Upper lobe of left lung (tissue), 6 donors: Measurements from ENCODE around the gene ACTR2. TPM values are rescaled to one million over a fixed set of nuclear protein-coding genes. Genes with fewer than 3 reads are reported as not detected.

Experiments used
- ATAC-seq, 2 donors: fragments of 200-7000 bp; cut with Tn5 transposase; one replicate each; pipeline ENCODE4 v1.9.1; 2022; ENCODE audit warnings: mild to moderate bottlenecking in 2 of 2, moderate library complexity in 2 of 2; ENCODE audit not compliant: low FRiP score in 2 of 2
- DNase-seq, 2 donors: peaks; one replicate each; pipeline ENCODE4 v3.0.0-alpha.2; 2019 to 2020
- H3K27ac ChIP-seq, 4 donors: fragments of 200-600 bp; sonication (generic); one replicate each; pipeline ENCODE4 v1.5.1; 2016 to 2019
- H3K27me3 ChIP-seq, 4 donors: fragments of 200-600 bp; sonication (generic); one replicate each; pipeline ENCODE4 v1.5.1; 2017 to 2019
- H3K36me3 ChIP-seq, 4 donors: fragments of 200-600 bp; sonication (generic); one replicate each; pipeline ENCODE4 v1.5.1; 2016 to 2019
- H3K4me1 ChIP-seq, 4 donors: fragments of 200-600 bp; sonication (generic); one replicate each; pipeline ENCODE4 v1.5.1; 2018 to 2019
- H3K4me3 ChIP-seq, 4 donors: fragments of 200-600 bp; sonication (generic); one replicate each; pipeline ENCODE4 v1.5.1; 2017 to 2019; ENCODE audit warnings: mild to moderate bottlenecking in 2 of 4, moderate library complexity in 1 of 4
- H3K9me3 ChIP-seq, 4 donors: fragments of 200-600 bp; sonication (generic); one replicate each; pipeline ENCODE4 v1.5.1; 2018 to 2019
- EP300 ChIP-seq, 4 donors: sonication (generic); formaldehyde crosslinking; IDR thresholded peaks; one replicate each; pipeline ENCODE4 v1.5.1; 2017; ENCODE audit warnings: antibody characterized with exemption in 4 of 4, control low read depth in 2 of 4
- POLR2A ChIP-seq, 4 donors: fragments of 450-650 bp; IDR thresholded peaks; one replicate each; pipeline ENCODE4 v1.5.1; 2016 to 2017; ENCODE audit warnings: antibody characterized with exemption in 4 of 4, mild to moderate bottlenecking in 2 of 4
- POLR2AphosphoS5 ChIP-seq, 2 donors: sonication (generic); formaldehyde crosslinking; IDR thresholded peaks; one replicate each; pipeline ENCODE4 v1.5.1; 2017; ENCODE audit warnings: antibody characterized with exemption in 2 of 2
- WGBS, 2 donors: methylation state at CpG; one replicate each; pipeline ENCODE4 v1.1.5; 2017 to 2018; 5-methylcytosine and 5-hydroxymethylcytosine counted together
- total RNA-seq, 6 donors: library from RNA; depleted of rRNA in 4 of 6; stranded (reverse); fragments of >200 nt in 4 of 6; gene quantifications; one replicate each; pipeline versions ENCODE4 v1.1.0 to v1.2.1, GENCODE V29; 2016 to 2021
- TF ChIP-seq, protein P1 (sequence below), 6 experiments: fragments of 450-650 bp in 4 of 6; fragments of 200-600 bp in 2 of 6; sonication (generic) in 2 of 6; IDR thresholded peaks; one replicate each; pipeline ENCODE4 v1.5.1; 2016 to 2019; ENCODE audit warnings: antibody characterized with exemption in 6 of 6
- donor health status: DM: no; HTN: no; CAD: no; lungs with moderate emphysema.
- donor health status: DM: no; HTN: yes; CAD: no; lungs with severe emphysema.

Gene ACTR2
- total RNA-seq, 6 donors from 2014 or later, result 39.6 to 266 (median 114) TPM

DNA sequence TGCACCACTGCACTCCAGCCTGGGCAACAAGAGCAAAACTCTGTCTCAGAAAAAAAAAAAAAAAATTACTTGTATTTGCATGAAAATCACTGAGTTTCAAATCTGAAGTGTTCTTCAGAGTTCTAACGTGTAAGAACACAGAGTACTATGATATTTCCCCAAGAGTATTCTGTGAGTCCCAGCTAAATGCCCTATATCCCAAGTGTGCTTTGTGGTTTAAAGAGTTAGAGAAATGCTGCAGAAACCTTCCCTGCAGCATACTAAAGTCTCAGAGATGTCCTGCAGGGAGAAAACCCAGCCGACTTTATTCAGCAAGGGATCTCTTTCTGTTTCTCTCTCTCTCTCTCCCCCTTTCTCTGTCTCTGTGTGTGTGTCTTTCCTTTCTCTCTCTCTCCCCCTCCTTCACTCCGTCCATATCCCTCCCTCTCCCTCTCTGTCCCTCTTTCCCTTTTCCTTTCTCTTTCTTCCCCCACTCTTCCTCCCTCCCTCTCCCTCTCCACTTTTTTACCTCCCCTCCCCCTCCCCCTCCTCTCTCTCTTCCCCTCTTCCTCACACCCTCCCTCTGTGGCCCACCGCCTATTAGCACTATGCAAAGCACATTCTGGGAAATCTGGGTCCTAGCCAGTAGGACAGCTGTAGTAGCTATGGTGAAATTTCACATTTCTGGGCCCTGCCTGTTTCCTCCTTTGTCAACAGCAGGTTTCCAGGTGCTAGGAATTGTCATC lies 54.2 kb downstream of the ACTR2 start:
- H3K4me3 ChIP-seq, result no peak overlapping the region
- TF ChIP-seq POLR2A (IDR thresholded peaks at IDR 0.05) (no peak), EP300 (IDR thresholded peaks at IDR 0.05) (no peak), POLR2AphosphoS5 (IDR thresholded peaks at IDR 0.05) (no peak)
- TF ChIP-seq, protein P1, sequence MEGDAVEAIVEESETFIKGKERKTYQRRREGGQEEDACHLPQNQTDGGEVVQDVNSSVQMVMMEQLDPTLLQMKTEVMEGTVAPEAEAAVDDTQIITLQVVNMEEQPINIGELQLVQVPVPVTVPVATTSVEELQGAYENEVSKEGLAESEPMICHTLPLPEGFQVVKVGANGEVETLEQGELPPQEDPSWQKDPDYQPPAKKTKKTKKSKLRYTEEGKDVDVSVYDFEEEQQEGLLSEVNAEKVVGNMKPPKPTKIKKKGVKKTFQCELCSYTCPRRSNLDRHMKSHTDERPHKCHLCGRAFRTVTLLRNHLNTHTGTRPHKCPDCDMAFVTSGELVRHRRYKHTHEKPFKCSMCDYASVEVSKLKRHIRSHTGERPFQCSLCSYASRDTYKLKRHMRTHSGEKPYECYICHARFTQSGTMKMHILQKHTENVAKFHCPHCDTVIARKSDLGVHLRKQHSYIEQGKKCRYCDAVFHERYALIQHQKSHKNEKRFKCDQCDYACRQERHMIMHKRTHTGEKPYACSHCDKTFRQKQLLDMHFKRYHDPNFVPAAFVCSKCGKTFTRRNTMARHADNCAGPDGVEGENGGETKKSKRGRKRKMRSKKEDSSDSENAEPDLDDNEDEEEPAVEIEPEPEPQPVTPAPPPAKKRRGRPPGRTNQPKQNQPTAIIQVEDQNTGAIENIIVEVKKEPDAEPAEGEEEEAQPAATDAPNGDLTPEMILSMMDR (IDR thresholded peaks at IDR 0.05), result no peak
- WGBS, 2 donors, result 24 to 40% methylated on average over 4 of the region's 4 CpGs
- ATAC-seq (peak; percentile 41 to 61), DNase-seq (peak in 1 of 2 donors; percentile 39)
- peaks cover 24 to 45% (median 39%) of the 10 kb centered on the region in 4 donors for H3K4me1 ChIP-seq
- H3K27ac ChIP-seq, result peak overlapping the region in 2 of 4 donors; percentile 16 to 20
- H3K27me3 ChIP-seq, result no peaks in the 10 kb centered on the region
- no peaks in the 10 kb centered on the region for H3K36me3 ChIP-seq
- no peaks in the 10 kb centered on the region for H3K9me3 ChIP-seq

DNA sequence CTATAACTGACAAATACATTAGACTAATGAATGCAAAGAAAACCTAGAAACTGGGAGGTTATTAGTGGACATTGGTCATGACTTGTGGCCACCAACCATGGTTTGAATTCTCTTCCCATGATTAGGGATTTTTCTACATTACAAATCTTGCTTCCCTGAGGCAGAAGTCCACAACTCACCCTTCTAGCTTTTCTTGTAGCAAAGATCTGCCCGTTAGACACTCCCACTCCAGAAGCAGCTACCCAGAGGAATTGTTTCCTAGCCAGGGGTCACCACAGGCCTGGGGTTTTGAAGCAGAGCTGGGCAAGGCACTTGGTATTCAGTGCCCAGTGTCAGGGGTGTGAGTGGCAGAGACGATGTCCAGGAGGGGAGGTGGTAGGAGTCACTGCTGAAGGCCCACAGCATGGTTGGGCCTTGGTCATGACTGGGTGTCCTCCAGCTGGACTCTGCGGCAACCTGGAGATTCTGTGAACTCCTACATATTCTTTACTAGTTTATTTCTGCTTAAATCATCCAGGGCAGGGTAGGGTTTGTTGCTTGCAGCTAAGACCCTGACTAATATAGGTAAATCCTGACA lies 54.9 kb downstream of the ACTR2 start:
- Histone ChIP-seq H3K9me3 (no peaks in the 10 kb centered on the region), H3K27ac (peak overlapping the region in 3 of 4 donors; percentile 20 to 36 (median 26)), H3K4me1 (peaks cover 24 to 37% (median 31%) of the 10 kb centered on the region in 4 donors), H3K4me3 (no peak overlapping the region), H3K27me3 (no peaks in the 10 kb centered on the region), H3K36me3 (no peaks in the 10 kb centered on the region)
- TF ChIP-seq POLR2A (IDR thresholded peaks at IDR 0.05), result no peak
- no peak for TF ChIP-seq POLR2AphosphoS5 (IDR thresholded peaks at IDR 0.05)
- TF ChIP-seq, protein P1 (IDR thresholded peaks at IDR 0.05), result no peak
- 84 to 89% methylated on average over 3 of the region's 3 CpGs for WGBS, 2 donors
- ATAC-seq (no peak), DNase-seq (no peak)

GRCh38 chr2:65287364-65287763 lies 59.7 kb downstream of the ACTR2 start:
- no peak overlapping the region for H3K27ac ChIP-seq
- DNase-seq (no peak), ATAC-seq (no peak)
- WGBS, 2 donors, result 95 to 96% methylated on average over 4 of the region's 4 CpGs
- no peaks in the 10 kb centered on the region for H3K36me3 ChIP-seq
- TF ChIP-seq EP300 (IDR thresholded peaks at IDR 0.05) (no peak), POLR2AphosphoS5 (IDR thresholded peaks at IDR 0.05) (no peak), POLR2A (IDR thresholded peaks at IDR 0.05) (no peak)
- TF ChIP-seq, protein P1 (IDR thresholded peaks at IDR 0.05), result no peak
- no peaks in the 10 kb centered on the region for H3K27me3 ChIP-seq
- no peak overlapping the region for H3K4me3 ChIP-seq
- H3K9me3 ChIP-seq, result no peaks in the 10 kb centered on the region
- peaks cover 4 to 7% (median 5%) of the 10 kb centered on the region in 4 donors for H3K4me1 ChIP-seq

DNA sequence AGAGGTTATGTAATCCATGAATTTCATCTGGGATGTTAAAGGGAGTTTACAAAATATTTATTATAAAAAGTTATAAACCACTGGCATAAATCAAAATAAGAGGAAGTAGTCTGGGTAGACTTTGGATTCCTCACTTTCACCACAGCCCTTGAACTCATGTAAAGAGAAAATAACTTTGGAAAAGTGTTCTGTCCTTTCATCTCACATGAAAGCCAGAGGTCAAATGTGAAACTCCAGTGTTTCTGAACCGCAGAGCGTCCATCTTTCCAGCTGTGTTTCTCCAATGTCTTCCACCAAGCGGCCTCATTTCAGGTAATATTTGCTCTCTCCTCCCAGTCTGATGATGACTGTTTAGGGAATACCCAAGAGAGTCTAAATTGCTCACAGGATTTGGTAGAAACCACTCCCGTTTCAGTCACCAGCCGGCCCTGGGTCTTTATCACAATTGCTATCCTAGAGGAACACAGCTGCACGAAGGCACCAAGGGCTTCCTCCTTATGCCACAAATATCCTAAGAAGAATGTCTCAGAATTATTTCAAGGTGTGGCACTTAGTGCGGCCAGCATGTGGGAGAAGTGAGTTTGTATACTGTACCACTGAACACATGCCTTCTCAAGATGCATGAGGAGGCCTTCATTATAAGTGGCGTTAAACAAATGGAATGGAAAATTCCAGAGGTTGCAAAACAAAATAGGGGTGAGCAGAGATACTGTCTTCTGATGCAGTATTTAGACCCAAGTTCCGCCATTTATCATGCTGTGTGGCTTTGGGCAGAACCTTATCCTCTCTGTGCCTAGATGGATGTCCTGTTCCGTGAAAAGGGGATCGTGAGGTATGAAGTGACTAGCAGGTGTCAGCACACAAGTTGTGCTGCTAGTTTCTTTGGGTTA lies 63.8 kb downstream of the ACTR2 start:
- H3K27me3 ChIP-seq, result no peaks in the 10 kb centered on the region
- H3K27ac ChIP-seq, result no peak overlapping the region
- no peaks in the 10 kb centered on the region for H3K9me3 ChIP-seq
- 80 to 88% methylated on average over 10 to 11 of the region's 11 CpGs for WGBS, 2 donors
- DNase-seq, result no peak
- no peak overlapping the region for H3K4me3 ChIP-seq
- H3K36me3 ChIP-seq, result no peaks in the 10 kb centered on the region
- peaks cover 0 to 11% (median 3%) of the 10 kb centered on the region in 4 donors for H3K4me1 ChIP-seq
- no peak for ATAC-seq
- TF ChIP-seq, protein P1 (IDR thresholded peaks at IDR 0.05), result peak in 1 of 6 experiments; percentile 9
- no peak for TF ChIP-seq POLR2AphosphoS5 (IDR thresholded peaks at IDR 0.05)
